HepG2 (cell line): Measurements from ENCODE around the gene DTHD1. TPM values are rescaled to one million over a fixed set of nuclear protein-coding genes. Genes with fewer than 3 reads are reported as not detected.

Experiments
- AHDC1 ChIP-seq: sonication (generic); formaldehyde crosslinking; IDR thresholded peaks from 2 replicates; pipeline ENCODE4 v1.5.1; 2020; ENCODE audit warnings: mild to moderate bottlenecking, missing genetic modification reagents, borderline replicate concordance
- MYNN ChIP-seq: sonication (generic); formaldehyde crosslinking; IDR thresholded peaks from 2 replicates; pipeline ENCODE4 v1.4.0; 2020; ENCODE audit warnings: mild to moderate bottlenecking, low read depth, missing genetic modification reagents
- NCOA2 ChIP-seq: sonication (generic); formaldehyde crosslinking; IDR thresholded peaks from 2 replicates; pipeline ENCODE4 v1.8.0; 2022; ENCODE audit warnings: inconsistent platforms
- SALL1 ChIP-seq: sonication (generic); formaldehyde crosslinking; IDR thresholded peaks from 2 replicates; pipeline ENCODE4 v1.8.0; 2022; ENCODE audit warnings: mild to moderate bottlenecking, missing genetic modification reagents
- SMAD3 ChIP-seq: sonication (generic); formaldehyde crosslinking; IDR thresholded peaks from 2 replicates; pipeline ENCODE4 v1.4.0; 2020; ENCODE audit warnings: missing genetic modification reagents
- ZFP36L2 ChIP-seq: sonication (generic); formaldehyde crosslinking; IDR thresholded peaks from 2 replicates; pipeline ENCODE4 v1.4.0; 2020; ENCODE audit warnings: missing genetic modification reagents
- ZNF256 ChIP-seq: sonication (generic); formaldehyde crosslinking; conservative IDR thresholded peaks from 2 replicates; pipeline ENCODE4 v1.4.0; 2020; ENCODE audit warnings: missing genetic modification reagents
- ZNF280B ChIP-seq: sonication (generic); formaldehyde crosslinking; IDR thresholded peaks from 2 replicates; pipeline ENCODE4 v1.5.0; 2020; ENCODE audit warnings: missing genetic modification reagents, mild to moderate bottlenecking, borderline replicate concordance
- ZNF326 ChIP-seq: sonication (generic); formaldehyde crosslinking; IDR thresholded peaks from 2 replicates; pipeline ENCODE4 v1.4.0; 2020; ENCODE audit warnings: missing genetic modification reagents, borderline replicate concordance
- ZNF784 ChIP-seq: sonication (generic); formaldehyde crosslinking; IDR thresholded peaks from 2 replicates; pipeline ENCODE4 v1.5.1; 2020; ENCODE audit warnings: missing genetic modification reagents, mild to moderate bottlenecking, borderline replicate concordance
- polyA plus RNA-seq, 8 experiments: library from polyadenylated mRNA; depleted of rRNA in 3 of 8; stranded (reverse) in 7 of 8; unstranded in 1 of 8; fragments of >200 nt; fragmentation: Illumina TruSeq in 4 of 8; extraction: Trizol in 4 of 8; gene quantifications; 2 replicates each; pipeline versions ENCODE4 v1.2.1 to v1.2.3, GENCODE V29; 2011 to 2016; ENCODE audit warnings: low read depth in 4 of 8, missing spikeins in 1 of 8, mixed read lengths in 1 of 8; ENCODE audit not compliant: insufficient read depth in 1 of 8
- total RNA-seq, 5 experiments: library from RNA; depleted of rRNA; stranded (reverse); fragments of >200 nt; fragmentation: Illumina TruSeq; extraction: Trizol; gene quantifications; 2 replicates each; pipeline ENCODE4 v1.2.3, GENCODE V29; 2016; ENCODE audit warnings: low read depth in 1 of 5
- TF ChIP-seq, protein P1 (sequence below): sonication (generic); formaldehyde crosslinking; IDR thresholded peaks from 2 replicates; pipeline ENCODE4 v1.5.0; 2020; ENCODE audit warnings: missing genetic modification reagents
- TF ChIP-seq, protein P2 (sequence below): sonication (generic); formaldehyde crosslinking; IDR thresholded peaks from 2 replicates; pipeline ENCODE4 v1.9.0; 2021; ENCODE audit warnings: missing genetic modification reagents, borderline replicate concordance

Gene DTHD1
- total and polyA plus RNA-seq, 2 of the 13 experiments (the other 11 are each of a cell fraction or from before 2014, with no cell fraction given) = not detected

GRCh38 chr4:36343501-36344175, 62.2 kb downstream of the DTHD1 start (continued):
- TF ChIP-seq ZNF784 = no peak
- no peak for TF ChIP-seq MYNN
- TF ChIP-seq NCOA2 (CRISPR knock-in tag) = no peak
- TF ChIP-seq ZFP36L2 (CRISPR knock-in tag) = no peak
- TF ChIP-seq, protein P1, sequence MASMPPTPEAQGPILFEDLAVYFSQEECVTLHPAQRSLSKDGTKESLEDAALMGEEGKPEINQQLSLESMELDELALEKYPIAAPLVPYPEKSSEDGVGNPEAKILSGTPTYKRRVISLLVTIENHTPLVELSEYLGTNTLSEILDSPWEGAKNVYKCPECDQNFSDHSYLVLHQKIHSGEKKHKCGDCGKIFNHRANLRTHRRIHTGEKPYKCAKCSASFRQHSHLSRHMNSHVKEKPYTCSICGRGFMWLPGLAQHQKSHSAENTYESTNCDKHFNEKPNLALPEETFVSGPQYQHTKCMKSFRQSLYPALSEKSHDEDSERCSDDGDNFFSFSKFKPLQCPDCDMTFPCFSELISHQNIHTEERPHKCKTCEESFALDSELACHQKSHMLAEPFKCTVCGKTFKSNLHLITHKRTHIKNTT (CRISPR knock-in tag) = no peak
- TF ChIP-seq AHDC1 = no peak
- TF ChIP-seq, protein P2, sequence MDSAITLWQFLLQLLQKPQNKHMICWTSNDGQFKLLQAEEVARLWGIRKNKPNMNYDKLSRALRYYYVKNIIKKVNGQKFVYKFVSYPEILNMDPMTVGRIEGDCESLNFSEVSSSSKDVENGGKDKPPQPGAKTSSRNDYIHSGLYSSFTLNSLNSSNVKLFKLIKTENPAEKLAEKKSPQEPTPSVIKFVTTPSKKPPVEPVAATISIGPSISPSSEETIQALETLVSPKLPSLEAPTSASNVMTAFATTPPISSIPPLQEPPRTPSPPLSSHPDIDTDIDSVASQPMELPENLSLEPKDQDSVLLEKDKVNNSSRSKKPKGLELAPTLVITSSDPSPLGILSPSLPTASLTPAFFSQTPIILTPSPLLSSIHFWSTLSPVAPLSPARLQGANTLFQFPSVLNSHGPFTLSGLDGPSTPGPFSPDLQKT (CRISPR knock-in tag) = no peak
- no peak for TF ChIP-seq ZNF256 (CRISPR knock-in tag)
- no peak for TF ChIP-seq SALL1 (CRISPR knock-in tag)
- no peak for TF ChIP-seq SMAD3 (CRISPR knock-in tag)
- TF ChIP-seq ZNF326 (CRISPR knock-in tag) = no peak
- TF ChIP-seq ZNF280B (CRISPR knock-in tag) = no peak
